Activated CD8-positive, alpha-beta memory T cell treated with anti-CD3 and anti-CD28 coated beads, Interleukin-2, amount 50 U/mL, for 48 hours (primary cell): ENCODE measurements around the gene RNMT.
"Not testable (repeated sequence)": the region's sequence is repeated elsewhere in the genome, so short reads cannot be mapped to it uniquely, and the experiment has no call there.

Experiments
- DNase-seq: peaks from one replicate; pipeline ENCODE4 v3.0.0-alpha.2; 2020

The RNMT gene

DNA sequence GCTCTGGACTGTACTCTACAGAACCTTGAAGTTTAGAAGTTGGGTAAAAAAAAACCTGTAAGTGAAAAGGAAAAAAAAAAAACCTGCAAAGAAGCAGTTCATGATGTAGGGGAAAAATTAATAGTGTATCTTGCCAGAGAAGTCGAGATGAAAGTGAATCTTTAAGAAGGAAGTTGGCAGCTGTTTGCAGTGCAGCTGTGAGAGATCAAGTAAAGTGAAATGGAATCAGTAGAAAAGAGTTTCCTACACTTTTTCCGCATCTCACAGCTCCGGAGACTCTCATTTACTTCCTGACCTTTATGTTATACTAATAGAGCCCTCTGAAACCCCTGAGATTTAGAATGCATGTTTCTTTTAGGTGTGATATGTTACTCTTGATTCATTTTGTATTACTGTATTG lies 19.2 kb downstream of the RNMT start:
- DNase-seq: no peak

DNA sequence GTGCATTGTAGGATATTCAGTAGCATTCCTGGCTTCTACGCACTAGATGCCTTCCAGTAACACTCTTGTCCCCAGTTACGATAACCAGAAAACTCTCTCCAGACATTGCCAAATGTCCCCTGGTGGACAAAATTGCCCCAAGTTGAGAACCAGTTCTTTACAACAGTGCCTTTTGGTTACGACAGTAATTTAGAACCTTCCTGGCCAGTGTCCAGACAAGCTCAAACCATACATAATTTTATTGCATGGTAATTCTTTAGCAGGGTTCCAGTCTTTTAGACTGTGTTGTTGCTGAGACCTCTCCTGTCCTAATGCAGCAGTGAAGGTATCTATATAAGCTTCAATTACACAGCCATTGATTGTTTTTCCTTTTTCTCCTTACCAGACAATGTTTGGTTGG lies 20.2 kb downstream of the RNMT start:
- DNase-seq: no peak

DNA sequence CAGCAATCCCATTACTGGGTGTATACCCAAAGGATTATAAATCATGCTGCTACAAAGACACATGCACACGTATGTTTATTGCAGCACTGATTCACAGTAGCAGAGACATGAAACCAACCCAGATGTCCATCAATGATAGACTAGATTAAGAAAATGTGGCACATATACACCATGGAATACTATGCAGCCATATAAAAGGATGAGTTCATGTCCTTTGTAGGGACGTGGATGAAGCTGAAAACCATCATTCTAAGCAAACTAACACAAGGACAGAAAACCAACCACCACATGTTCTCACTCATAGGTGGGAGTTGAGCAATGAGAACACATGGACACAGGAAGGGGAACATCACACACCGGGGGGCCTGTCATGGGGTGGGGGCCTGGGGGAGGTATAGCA lies 25.1 kb downstream of the RNMT start:
- not testable (repeated sequence) for DNase-seq

DNA sequence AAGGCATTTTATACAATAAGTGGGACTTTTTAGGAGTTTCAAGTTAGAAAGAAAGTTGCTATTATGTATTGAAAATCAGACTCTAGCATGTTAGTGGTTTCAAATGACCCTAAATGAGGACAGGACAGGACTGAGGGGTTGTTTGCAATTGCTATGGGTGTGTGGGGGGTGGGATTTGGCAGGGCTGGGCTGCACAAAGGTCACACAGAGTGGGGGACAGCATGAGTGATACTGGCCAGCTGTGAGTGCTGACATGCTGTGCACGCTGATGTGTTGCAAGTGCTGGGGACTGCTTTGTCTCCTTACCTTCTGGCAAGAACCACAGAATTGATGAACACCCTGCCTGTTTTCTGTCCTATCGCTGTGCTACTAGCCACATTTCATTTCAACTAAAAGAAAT lies 29.8 kb downstream of the RNMT start:
- no peak for DNase-seq

- DNase-seq: no peak
These were observed 30.2 kb downstream of the RNMT start for GRCh38 chr18:13756671-13757070.

- DNase-seq: no peak
These were observed 32.1 kb downstream of the RNMT start for GRCh38 chr18:13758622-13759021.

DNA sequence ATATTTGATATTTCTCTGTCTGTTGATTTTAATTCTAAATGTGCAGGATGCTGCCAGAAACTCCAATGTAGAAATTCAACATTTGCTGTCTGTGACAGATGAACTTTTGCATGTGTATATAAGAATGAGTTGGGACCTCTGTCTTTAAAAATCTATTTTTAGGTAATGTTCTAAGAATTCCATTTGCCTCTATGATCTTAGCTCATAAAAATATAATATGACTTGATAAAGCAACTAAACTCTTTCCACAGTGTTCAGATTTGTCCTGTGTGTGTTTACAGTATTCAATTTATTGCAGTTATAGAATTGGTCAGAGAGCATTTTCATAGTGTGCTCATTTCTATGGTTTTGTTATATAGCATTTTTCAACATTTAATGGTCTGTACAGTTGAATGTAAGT lies 33.6 kb downstream of the RNMT start:
- DNase-seq: no peak

- DNase-seq: no peak
These were observed 36.4 kb downstream of the RNMT start for GRCh38 chr18:13762690-13763439.

GRCh38 chr18:13775058-13775457 lies 48.6 kb downstream of the RNMT start:
- DNase-seq: no peak

GRCh38 chr18:13791181-13791580 lies 64.7 kb downstream of the RNMT start:
- no peak for DNase-seq

GRCh38 chr18:13793819-13794218 lies 67.3 kb downstream of the RNMT start:
- no peak for DNase-seq

DNA sequence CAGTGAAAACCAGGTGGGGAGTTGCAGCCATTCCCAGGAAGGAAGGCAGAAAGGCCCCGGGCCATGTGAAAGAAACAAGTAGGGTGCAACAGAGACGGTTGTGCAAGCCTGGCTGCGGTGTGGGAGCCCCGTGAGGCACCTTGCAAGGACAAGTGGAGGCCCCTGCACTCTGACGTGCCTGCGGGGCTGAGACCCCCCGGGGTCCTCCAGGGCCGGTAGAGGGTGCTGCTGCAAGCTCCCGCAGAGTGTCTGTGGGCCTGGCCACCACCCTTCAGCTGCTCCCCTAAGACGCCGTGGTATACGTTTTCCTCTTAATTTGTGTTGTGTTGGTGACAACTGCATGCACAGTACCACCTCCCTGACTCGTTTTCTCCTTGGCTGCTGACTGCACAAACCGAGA lies 70.0 kb downstream of the RNMT start:
- DNase-seq: no peak

GRCh38 chr18:13797157-13797611 lies 70.7 kb downstream of the RNMT start:
- no peak for DNase-seq

DNA sequence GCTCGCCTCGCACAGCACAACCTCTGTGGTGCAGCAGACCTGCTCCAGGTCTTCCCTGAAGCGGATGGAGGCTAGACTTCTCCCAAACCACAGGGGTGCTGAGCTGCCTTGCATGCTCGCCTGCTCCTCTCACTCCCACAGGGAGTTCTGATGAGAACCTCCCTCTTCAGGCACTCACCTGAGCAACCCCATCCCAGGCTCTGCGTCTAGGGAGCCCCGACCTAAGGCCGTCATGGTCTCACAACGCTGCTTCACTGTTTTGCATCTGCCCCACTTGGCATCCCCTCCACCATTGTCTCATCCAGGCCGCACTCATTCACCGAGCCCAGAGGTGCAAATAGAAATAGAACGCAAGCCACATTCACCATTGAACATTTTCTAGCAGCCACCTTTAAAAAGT lies 72.9 kb downstream of the RNMT start:
- DNase-seq: no peak

DNA sequence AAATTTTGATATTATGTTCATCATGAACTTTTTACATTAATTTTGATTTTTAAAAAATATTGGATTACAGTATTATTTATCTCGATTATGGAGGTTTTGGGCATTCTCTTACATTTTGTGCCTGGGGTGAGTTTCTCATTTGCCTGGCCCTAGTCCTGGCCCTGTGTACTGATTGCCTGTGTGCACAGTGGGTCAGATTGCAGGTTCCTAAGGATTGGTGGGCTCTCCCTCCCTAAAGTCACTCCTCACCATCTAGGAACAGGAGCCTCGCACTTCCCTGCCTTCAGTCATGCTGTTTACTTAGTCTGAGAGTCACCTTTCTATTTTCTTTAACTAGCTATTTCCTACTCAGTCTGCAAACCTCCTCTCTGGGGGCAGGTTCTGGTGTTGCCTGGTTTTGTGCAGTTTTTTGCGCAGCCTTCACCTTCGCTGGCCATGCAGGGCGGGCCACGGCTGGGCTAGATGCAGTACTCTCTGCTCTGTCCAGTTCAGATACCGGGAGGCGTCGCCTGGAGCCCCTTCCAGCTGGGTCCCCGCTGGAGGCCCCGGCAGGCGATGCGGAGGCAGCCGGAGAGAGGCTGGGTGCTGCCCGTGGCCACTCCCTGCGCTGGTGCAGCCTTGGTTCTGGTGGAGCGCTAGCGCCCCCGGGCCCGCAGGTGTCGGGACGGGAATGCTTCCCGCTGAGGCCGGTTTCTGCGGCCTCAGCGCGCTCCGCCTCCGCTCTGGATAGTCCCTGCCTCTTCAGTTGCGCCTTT lies 74.2 kb downstream of the RNMT start:
- DNase-seq: peak; percentile 75

- no peak for DNase-seq
These were observed 74.8 kb downstream of the RNMT start for GRCh38 chr18:13801260-13801601.

GRCh38 chr18:13804305-13804704 lies 77.8 kb downstream of the RNMT start:
- no peak for DNase-seq

DNA sequence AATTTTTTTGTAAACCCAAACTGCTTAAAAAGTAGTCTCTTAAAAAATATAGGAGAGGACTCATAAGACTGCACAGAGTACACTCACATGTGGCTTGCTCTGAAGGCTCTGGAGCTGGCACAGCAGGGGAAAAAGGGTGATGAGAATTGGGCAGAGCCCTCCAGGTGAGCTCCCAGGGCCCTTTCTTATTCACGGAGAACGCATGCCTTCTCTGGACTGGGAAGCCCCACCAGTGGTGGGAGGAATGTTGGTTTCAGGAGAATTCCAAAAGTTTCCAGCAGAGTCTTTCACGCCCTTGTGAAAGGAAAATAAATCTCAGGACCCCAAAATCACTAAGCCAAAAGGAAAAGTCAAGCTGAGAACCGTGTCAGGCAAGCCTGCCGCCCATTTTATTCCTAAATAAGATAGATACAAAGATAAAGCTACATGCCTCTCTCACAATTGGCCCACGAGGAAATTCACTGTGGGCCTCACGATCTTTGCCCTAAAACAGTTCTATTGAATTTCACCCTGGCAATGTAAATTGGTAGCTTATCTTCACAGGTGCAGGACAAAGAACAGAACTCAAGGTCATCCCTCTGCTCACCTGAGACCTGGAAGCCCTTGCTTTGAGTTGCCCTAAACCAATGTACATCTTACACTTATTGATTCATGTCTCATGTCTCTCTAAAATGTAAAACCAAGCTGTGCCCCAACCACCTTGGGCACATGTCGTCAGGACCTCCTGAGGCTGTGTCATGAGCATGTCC lies 82.0 kb downstream of the RNMT start:
- no peak for DNase-seq

- no peak for DNase-seq
These were observed 82.6 kb downstream of the RNMT start for GRCh38 chr18:13809043-13809430.

DNA sequence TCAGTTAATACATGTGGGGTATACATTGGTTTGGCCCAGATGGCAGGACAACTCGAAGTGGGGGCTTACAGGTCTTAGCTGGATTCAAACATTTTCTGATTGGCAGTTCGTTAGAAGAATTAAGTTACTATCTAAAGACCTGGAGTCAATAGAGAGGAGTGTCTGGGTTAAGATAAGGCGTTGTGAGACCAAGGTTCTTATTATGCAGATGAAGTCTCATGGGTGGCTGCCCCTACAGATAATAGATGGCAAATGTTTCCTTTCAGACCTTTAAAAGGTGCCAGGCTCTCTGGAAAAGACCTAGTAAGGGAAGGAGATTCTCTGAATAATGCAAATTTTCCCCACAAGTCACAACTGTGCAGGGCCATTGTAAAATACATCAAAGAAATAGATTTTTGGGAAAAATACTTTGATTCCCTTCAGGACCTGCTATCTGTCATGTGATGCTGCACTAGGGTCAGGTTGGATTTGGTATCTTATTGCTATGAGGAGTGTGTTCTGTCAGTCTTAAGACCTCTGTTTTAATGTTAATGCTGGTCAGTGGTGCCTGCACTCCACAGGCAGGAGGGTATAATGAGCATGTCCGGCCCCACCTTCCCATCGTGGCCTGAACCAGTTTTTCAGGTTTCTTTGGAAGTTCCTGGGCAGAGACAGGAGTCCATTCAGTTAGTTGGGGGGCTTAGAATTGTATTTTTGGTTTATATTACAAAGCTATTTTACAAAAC lies 83.2 kb downstream of the RNMT start:
- DNase-seq: no peak

DNA sequence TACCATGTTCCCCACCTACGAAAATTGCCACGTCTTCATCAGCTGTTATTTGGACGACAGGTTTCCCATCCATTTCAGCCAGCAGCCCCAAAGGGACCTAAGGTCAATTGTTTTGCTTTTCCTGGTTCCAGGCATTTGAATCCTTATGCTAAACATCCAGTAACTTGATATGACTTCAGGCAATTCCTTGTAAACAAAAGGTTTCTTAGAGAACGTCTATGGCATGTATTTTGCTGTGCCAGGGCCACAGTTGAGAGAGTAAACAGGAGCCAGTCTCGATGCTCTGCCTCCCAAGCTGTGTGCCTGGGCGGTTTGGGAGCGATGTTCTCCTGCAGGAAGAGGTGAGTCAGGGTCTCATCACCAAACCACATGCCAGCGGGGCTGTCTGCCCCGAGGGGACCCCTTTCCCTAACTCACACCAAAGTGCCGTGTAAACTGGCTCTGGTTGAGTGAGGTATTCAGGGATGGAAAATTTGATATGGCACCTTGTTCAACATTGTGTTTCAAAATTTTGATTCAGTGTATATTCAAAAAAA lies 84.5 kb downstream of the RNMT start:
- DNase-seq: no peak

DNA sequence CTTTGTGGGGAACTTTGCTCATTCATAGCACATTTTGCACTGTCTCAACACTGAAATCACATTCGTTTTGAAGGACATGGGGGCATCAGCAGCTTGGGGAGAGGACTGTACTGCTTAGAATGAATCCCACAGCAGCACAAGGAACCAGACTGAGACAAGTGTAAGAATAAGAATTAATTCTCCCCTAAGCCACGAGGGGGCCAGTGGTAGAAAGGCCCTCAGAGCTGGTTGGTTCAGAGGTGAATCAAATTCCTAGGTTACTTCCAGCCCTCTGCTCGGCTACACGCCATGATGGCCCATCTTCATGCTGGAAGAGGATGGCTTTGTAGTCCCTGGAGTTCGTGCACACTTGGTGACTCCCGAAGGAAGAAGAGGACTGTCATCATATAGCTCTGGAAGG lies 85.5 kb downstream of the RNMT start:
- DNase-seq: no peak

DNA sequence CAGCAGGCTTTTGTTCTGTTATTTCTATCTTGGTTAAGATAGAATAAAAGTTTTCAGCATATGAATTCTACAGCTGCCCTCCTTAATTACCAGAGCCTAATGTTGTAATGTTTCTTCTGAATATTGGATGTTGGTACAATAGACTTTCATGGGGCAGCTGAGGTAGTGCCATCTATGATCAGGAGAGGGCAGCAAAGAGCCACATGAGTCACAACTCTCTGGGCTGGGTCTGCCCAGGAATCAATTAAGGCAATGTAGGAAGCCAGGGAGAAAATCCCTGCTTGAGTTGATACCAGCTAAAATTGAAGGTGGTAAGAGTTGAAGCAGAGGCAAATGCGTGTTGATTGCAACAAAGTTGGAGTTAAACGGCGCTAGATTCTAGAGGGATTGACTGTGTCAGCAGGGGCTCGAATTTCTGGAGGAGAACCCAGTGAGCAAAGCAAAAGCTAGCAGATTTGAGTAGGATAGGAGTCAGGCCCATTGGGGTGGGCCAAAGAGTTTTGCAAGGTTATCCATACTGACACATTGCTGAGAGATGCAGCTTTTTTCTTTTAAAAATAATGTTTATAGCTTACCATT lies 86.9 kb downstream of the RNMT start:
- peak; percentile 74 for DNase-seq
